B cell (primary cell): ENCODE results near the gene SLC25A38. TPM values are rescaled to one million over a fixed set of nuclear protein-coding genes. Genes with fewer than 3 reads are reported as not detected.

Experiments used
- ATAC-seq: fragments of 200-7000 bp; cut with Tn5 transposase; one replicate; pipeline ENCODE4 v1.10.0; 2021; ENCODE audit warnings: low read depth, mild to moderate bottlenecking, moderate number of reproducible peaks, moderate library complexity
- CTCF ChIA-PET: fragments of 350-600 bp; sonication (Branson Sonifier 250); formaldehyde crosslinking; loops from one replicate; lab custom pipeline; 2021; ENCODE audit warnings: antibody characterized with exemption, inconsistent platforms; lab: Charles Lee
- POLR2A ChIA-PET: fragments of 350-600 bp; sonication (Branson Sonifier 250); formaldehyde crosslinking; loops from one replicate; lab custom pipeline; 2021; ENCODE audit warnings: antibody characterized with exemption; lab: Charles Lee
- DNase-seq: peaks from one replicate; pipeline ENCODE4 v3.0.0; 2013
- H2AFZ ChIP-seq: 2 replicates; pipeline ENCODE4 v1.6.1; 2012; ENCODE audit warnings: mild to moderate bottlenecking, low read depth, low read length; ENCODE audit not compliant: insufficient read depth, poor library complexity, severe bottlenecking
- H3K27ac ChIP-seq, 2 donors: 1 replicate in 1 of 2; 2 replicates in 1 of 2; pipeline ENCODE4 v1.5.1; 2012 to 2013; ENCODE audit warnings: low read length in 2 of 2, mild to moderate bottlenecking in 2 of 2, moderate library complexity in 1 of 2
- H3K27me3 ChIP-seq, 4 experiments: fragments of 200-600 bp in 1 of 4; sonication (generic) in 1 of 4; replicated peaks in 1 of 4; 1 replicate in 2 of 4; 2 replicates in 2 of 4; pipeline versions ENCODE4 v1.6.1 to v1.7.0; 2013 to 2016; ENCODE audit warnings: low read length in 3 of 4, mild to moderate bottlenecking in 2 of 4, mixed read lengths in 1 of 4, moderate library complexity in 1 of 4; ENCODE audit not compliant: insufficient read depth in 4 of 4, control insufficient read depth in 3 of 4; ENCODE audit errors: control extremely low read depth in 1 of 4
- H3K36me3 ChIP-seq, 2 experiments: replicated peaks in 1 of 2; 1 replicate in 1 of 2; 2 replicates in 1 of 2; pipeline versions ENCODE4 v1.6.1 to v1.7.1; 2013; ENCODE audit warnings: low read length in 1 of 2; ENCODE audit not compliant: insufficient read depth in 2 of 2, control insufficient read depth in 1 of 2; ENCODE audit errors: control extremely low read depth in 1 of 2, extremely low read depth in 1 of 2
- H3K4me1 ChIP-seq, 2 donors: fragments of 200-600 bp in 1 of 2; sonication (generic) in 1 of 2; 1 replicate in 1 of 2; 2 replicates in 1 of 2; pipeline versions ENCODE4 v1.5.1 to v1.6.1; 2013 to 2017; ENCODE audit warnings: low read length in 2 of 2; ENCODE audit not compliant: control insufficient read depth in 2 of 2, insufficient read depth in 2 of 2
- H3K4me2 ChIP-seq: replicated peaks from 2 replicates; pipeline ENCODE3; 2012; ENCODE audit warnings: mild to moderate bottlenecking, low read depth, low read length; ENCODE audit not compliant: poor library complexity, severe bottlenecking
- H3K4me3 ChIP-seq, 5 experiments: fragments of 200-600 bp in 1 of 5; sonication (generic) in 1 of 5; 1 replicate in 3 of 5; 2 replicates in 2 of 5; pipeline versions ENCODE4 v1.5.1 to v1.7.0; 2011 to 2016; ENCODE audit warnings: low read length in 4 of 5, mild to moderate bottlenecking in 4 of 5, low read depth in 2 of 5, control low read depth in 1 of 5, moderate library complexity in 1 of 5; ENCODE audit not compliant: insufficient read depth in 1 of 5; ENCODE audit errors: control extremely low read depth in 1 of 5, extremely low read depth in 1 of 5
- H3K79me2 ChIP-seq: fragments of 200-600 bp; sonication (generic); one replicate; pipeline ENCODE4 v1.6.0; 2016; ENCODE audit warnings: low read length; ENCODE audit not compliant: control insufficient read depth, insufficient read depth
- H3K9ac ChIP-seq: fragments of 200-600 bp; sonication (generic); 2 replicates; pipeline ENCODE4 v1.6.1; 2017; ENCODE audit warnings: mild to moderate bottlenecking, low read length, moderate library complexity
- H3K9me3 ChIP-seq, 3 donors: one replicate each; pipeline versions ENCODE4 v1.6.1 to v1.7.1; 2013; ENCODE audit warnings: low read length in 2 of 3; ENCODE audit not compliant: control insufficient read depth in 2 of 3, insufficient read depth in 1 of 3; ENCODE audit errors: control extremely low read depth in 1 of 3
- H4K20me1 ChIP-seq: 2 replicates; pipeline ENCODE4 v1.6.0; 2012; ENCODE audit warnings: mild to moderate bottlenecking, low read length; ENCODE audit not compliant: insufficient read depth, control insufficient read depth, poor library complexity, severe bottlenecking
- H3K27ac Mint-ChIP-seq: one replicate; pipeline ENCODE4 v1.8.0; 2021; ENCODE audit warnings: mixed read lengths
- H3K27me3 Mint-ChIP-seq: one replicate; pipeline ENCODE4 v1.8.0; 2021; ENCODE audit warnings: mixed read lengths
- H3K4me1 Mint-ChIP-seq: one replicate; pipeline ENCODE4 v1.8.0; 2021; ENCODE audit warnings: mixed read lengths
- H3K4me3 Mint-ChIP-seq: one replicate; pipeline ENCODE4 v1.8.0; 2021; ENCODE audit warnings: mixed read lengths
- H3K9me3 Mint-ChIP-seq: one replicate; pipeline ENCODE4 v1.8.0; 2022; ENCODE audit warnings: mixed read lengths; ENCODE audit not compliant: insufficient read depth
- CTCF ChIP-seq: fragments of 200-600 bp; IDR thresholded peaks from one replicate; pipeline ENCODE4 v1.8.0; 2022; ENCODE audit warnings: antibody characterized with exemption, mild to moderate bottlenecking
- EZH2 ChIP-seq: IDR thresholded peaks from 2 replicates; pipeline ENCODE4 v1.6.1; 2012; ENCODE audit warnings: borderline replicate concordance, low read depth, mild to moderate bottlenecking, moderate library complexity, low read length; ENCODE audit not compliant: insufficient read depth, poor library complexity, severe bottlenecking
- WGBS: methylation state at CpG from one replicate; pipeline ENCODE4 v1.1.5; 2013; ENCODE audit warnings: missing lambda C conversion rate; ENCODE audit not compliant: insufficient coverage; 5-methylcytosine and 5-hydroxymethylcytosine counted together
- intact Hi-C: fragments of 100-400 bp; cut with micrococcal nuclease; formaldehyde crosslinking; loops from one replicate; pipeline ENCODE4 v1.10.0; 2022
- polyA plus RNA-seq: library from polyadenylated mRNA; depleted of rRNA; stranded (reverse); fragments of >200 nt; gene quantifications from 2 replicates; pipeline ENCODE4 v1.2.3, GENCODE V29; 2012
- total RNA-seq, 2 donors: library from RNA; stranded (reverse); fragments of 120-200 nt in 1 of 2; gene quantifications; 1 replicate in 1 of 2; 2 replicates in 1 of 2; pipeline versions ENCODE4 v1.2.3 to v1.2.4, GENCODE V29; 2013 to 2022

Gene SLC25A38
- total and polyA plus RNA-seq, 2 donors (not counting 1 experiment from before 2014, with no cell fraction given), result 45.5 to 53.0 TPM

GRCh38 chr3:39372833-39373232, 10.3 kb upstream of the SLC25A38 start:
- no peak overlapping the region for H2AFZ ChIP-seq
- no peak overlapping the region for H3K4me3 ChIP-seq
- no peak overlapping the region for H3K4me2 ChIP-seq
- H3K79me2 ChIP-seq, result no peaks in the 10 kb centered on the region
- no peak overlapping the region for H3K27ac ChIP-seq
- ChIA-PET POLR2A (no interaction called here), CTCF (interaction anchor here (1.0 to 1.1 kb wide), 2 partner anchors 14 to 851 kb away, joined by 3 to 4 read pairs; no protein-coding TSS in a partner anchor)
- no peaks in the 10 kb centered on the region for H3K4me1 ChIP-seq
- intact Hi-C loops, result no loop called here
- ATAC-seq, result no peak
- Mint-ChIP-seq H3K27me3 (no peaks in the 10 kb centered on the region), H3K27ac (no peak overlapping the region), H3K9me3 (no peaks in the 10 kb centered on the region), H3K4me3 (no peak overlapping the region), H3K4me1 (peaks cover 2% of the 10 kb centered on the region)
- H4K20me1 ChIP-seq, result no peaks in the 10 kb centered on the region
- H3K9me3 ChIP-seq, result no peaks in the 10 kb centered on the region
- no peaks in the 10 kb centered on the region for H3K36me3 ChIP-seq
- peaks cover 0 to 2% (median 0%) of the 10 kb centered on the region in 4 experiments for H3K27me3 ChIP-seq
- DNase-seq, result no peak
- TF ChIP-seq CTCF (no peak), EZH2 (no peak)
- H3K9ac ChIP-seq, result no peak overlapping the region

GRCh38 chr3:39376959-39377634, 6.1 kb upstream of the SLC25A38 start:
- H3K4me3 ChIP-seq, result no peak overlapping the region
- CTCF ChIA-PET, result interaction anchor here (1.1 to 2.6 kb wide), 9 partner anchors 9 to 856 kb away, joined by 3 to 17 read pairs (median 4); no protein-coding TSS in a partner anchor

More at GRCh38 chr3:39376959-39377634, 6.1 kb upstream of the SLC25A38 start:
- TF ChIP-seq EZH2 (no peak), CTCF (no peak)
- H3K27ac ChIP-seq, result no peak overlapping the region
- peaks cover 5% of the 10 kb centered on the region for H3K4me1 Mint-ChIP-seq
- no peaks in the 10 kb centered on the region for H3K36me3 ChIP-seq
- POLR2A ChIA-PET, result no interaction called here
- H2AFZ ChIP-seq, result no peak overlapping the region
- DNase-seq, result no peak
- H3K4me1 ChIP-seq, result no peaks in the 10 kb centered on the region
- ATAC-seq, result no peak
- 100% methylated on average over 1 of the region's 5 CpGs for WGBS
- intact Hi-C loops, result no loop called here
- H3K27ac Mint-ChIP-seq, result no peak overlapping the region
- H3K4me2 ChIP-seq, result no peak overlapping the region
- H3K27me3 ChIP-seq, result peaks cover 0 to 2% (median 0%) of the 10 kb centered on the region in 4 experiments
- H3K79me2 ChIP-seq, result no peaks in the 10 kb centered on the region
- no peaks in the 10 kb centered on the region for H3K9me3 ChIP-seq
- no peak overlapping the region for H3K4me3 Mint-ChIP-seq
- H4K20me1 ChIP-seq, result no peaks in the 10 kb centered on the region
- H3K9ac ChIP-seq, result no peak overlapping the region
- H3K27me3 Mint-ChIP-seq, result no peaks in the 10 kb centered on the region
- no peaks in the 10 kb centered on the region for H3K9me3 Mint-ChIP-seq
